Activated CD4-positive, alpha-beta T cell treated with anti-CD3 and anti-CD28 coated beads, Interleukin-2, Interleukin-6, amounts not matched to agents 100 ng/mL and 50 ng/mL, durations not matched to agents 16 hours and 8 hours (primary cell): Measurements from ENCODE around the gene ATP11C.
"Not testable (repeated sequence)": the region's sequence is repeated elsewhere in the genome, so short reads cannot be mapped to it uniquely, and the experiment has no call there.

Experiments
- DNase-seq: peaks from one replicate; pipeline ENCODE4 v3.0.0-alpha.2; 2020

ATP11C gene

GRCh38 chrX:139932901-139933796 lies at the start of gene ATP11C:
TSS of gene ATP11C (minus strand) at chrX:139933053. CDS start at chrX:139932042, 1,011 bp downstream.
- DNase-seq = peak; percentile 86

- no peak for DNase-seq
Observed at GRCh38 chrX:139974471-139974870, 41.6 kb upstream of the ATP11C start.

- no peak for DNase-seq
Observed at GRCh38 chrX:139972629-139973624, 40.1 kb upstream of the ATP11C start.

GRCh38 chrX:139972113-139972512 lies 39.3 kb upstream of the ATP11C start:
- no peak for DNase-seq

GRCh38 chrX:139971394-139971749 lies 38.5 kb upstream of the ATP11C start:
- DNase-seq = no peak

GRCh38 chrX:139969286-139969685 lies 36.4 kb upstream of the ATP11C start:
- no peak for DNase-seq

- DNase-seq = no peak
Observed at GRCh38 chrX:139967750-139968149, 34.9 kb upstream of the ATP11C start.

GRCh38 chrX:139967300-139967699 lies 34.4 kb upstream of the ATP11C start:
- DNase-seq = peak; percentile 11

- DNase-seq = peak; percentile 11
Observed at GRCh38 chrX:139966159-139966558, 33.3 kb upstream of the ATP11C start.

GRCh38 chrX:139965421-139965820 lies 32.6 kb upstream of the ATP11C start, which contains the start of gene CXorf66:
TSS of gene CXorf66 (minus strand) at chrX:139965521. CDS start at chrX:139965496, 25 bp downstream.
- no peak for DNase-seq

- not testable (repeated sequence) for DNase-seq
Observed at GRCh38 chrX:139961091-139961490, 28.2 kb upstream of the ATP11C start.

GRCh38 chrX:139949703-139950102 lies 16.9 kb upstream of the ATP11C start:
- DNase-seq = no peak

GRCh38 chrX:139945075-139945474 lies 12.2 kb upstream of the ATP11C start:
- DNase-seq = no peak

GRCh38 chrX:139936259-139936658 lies 3.4 kb upstream of the ATP11C start:
- DNase-seq = no peak

GRCh38 chrX:139933904-139934303 lies 1.1 kb upstream of the ATP11C start:
- DNase-seq = no peak

GRCh38 chrX:139932073-139932900 lies 566 bp downstream of the ATP11C start:
- peak; percentile 28 for DNase-seq

- no peak for DNase-seq
Observed at GRCh38 chrX:139931646-139932072, 1.2 kb downstream of the ATP11C start.

- peak; percentile 24 for DNase-seq
Observed at GRCh38 chrX:139930916-139931645, 1.8 kb downstream of the ATP11C start.

- peak; percentile 59 for DNase-seq
Observed at GRCh38 chrX:139930401-139930800, 2.5 kb downstream of the ATP11C start.

GRCh38 chrX:139929876-139930275 lies 3.0 kb downstream of the ATP11C start:
- DNase-seq = peak; percentile 13

GRCh38 chrX:139924696-139925095 lies 8.2 kb downstream of the ATP11C start:
- no peak for DNase-seq
